MM.1S (cell line): ENCODE results near the gene TUNAR.

ENCODE experiments used
- CTCF ChIP-seq: fragments of 300-600 bp; sonication (generic); IDR thresholded peaks from 2 replicates; pipeline ENCODE4 v1.5.1; 2016; ENCODE audit warnings: antibody characterized with exemption, low read length, mixed read lengths
- EZH2 ChIP-seq: fragments of 300-600 bp; sonication (generic); optimal IDR thresholded peaks from 2 replicates; pipeline ENCODE3; 2017; ENCODE audit warnings: low read depth, mild to moderate bottlenecking, antibody characterized with exemption, low read length, mixed read lengths
- EZH2phosphoT487 ChIP-seq: fragments of 300-600 bp; sonication (generic); IDR thresholded peaks from 2 replicates; pipeline ENCODE4 v1.6.1; 2018; ENCODE audit warnings: antibody characterized with exemption, low read length

GRCh38 chr14:95840094-95840700 lies 36.4 kb upstream of the TUNAR start:
- TF ChIP-seq CTCF, result no peak
- TF ChIP-seq EZH2, result no peak
- TF ChIP-seq EZH2phosphoT487, result no peak
